K562 (cell line): ENCODE results near the gene INPP5K. TPM values are rescaled to one million over a fixed set of nuclear protein-coding genes. Genes with fewer than 3 reads are reported as not detected.

Experiments
- DPF2 ChIP-seq: fragments of 450-650 bp; IDR thresholded peaks from 2 replicates; pipeline ENCODE4 v1.6.1; 2016
- ELF2 ChIP-seq: fragments of 250-450 bp; sonication (Bioruptor Pico); IDR thresholded peaks from 2 replicates; pipeline ENCODE4 v1.5.0; 2021; ENCODE audit warnings: mild to moderate bottlenecking
- MGA ChIP-seq: fragments of 450-650 bp; IDR thresholded peaks from 2 replicates; pipeline ENCODE4 v1.6.1; 2016; ENCODE audit warnings: mild to moderate bottlenecking, moderate library complexity
- NCOA1 ChIP-seq: fragments of 450-650 bp; IDR thresholded peaks from 2 replicates; pipeline ENCODE4 v1.6.1; 2016; ENCODE audit warnings: low read depth
- NFYB ChIP-seq: IDR thresholded peaks from 2 replicates; pipeline ENCODE4 v1.6.1; 2011; ENCODE audit warnings: mild to moderate bottlenecking, moderate library complexity; ENCODE audit not compliant: insufficient read length; ENCODE audit errors: extremely low read depth
- PRMT5 ChIP-seq: sonication (generic); formaldehyde crosslinking; IDR thresholded peaks from 2 replicates; pipeline ENCODE4 v1.5.0; 2020; ENCODE audit warnings: missing genetic modification reagents
- U2AF2 ChIP-seq: fragments of 200-400 bp; formaldehyde crosslinking; optimal IDR thresholded peaks from 2 replicates; pipeline ENCODE3; 2017; ENCODE audit warnings: low read depth, mild to moderate bottlenecking, low read length
- VEZF1 ChIP-seq: fragments of 200-800 bp; sonication (Bioruptor generic); IDR thresholded peaks from 2 replicates; pipeline ENCODE4 v1.6.1; 2017; ENCODE audit warnings: missing genetic modification characterization, missing compliant biosample characterization
- ZHX1 ChIP-seq: fragments of 150-350 bp; conservative IDR thresholded peaks from 2 replicates; pipeline ENCODE4 v1.6.1; 2014; ENCODE audit warnings: low read length
- ZNF239 ChIP-seq: fragments of 250-450 bp; sonication (Bioruptor Pico); IDR thresholded peaks from 2 replicates; pipeline ENCODE4 v1.4.0; 2020; ENCODE audit warnings: mild to moderate bottlenecking
- polyA plus RNA-seq, 8 experiments: library from polyadenylated mRNA; depleted of rRNA in 4 of 8; stranded (reverse) in 5 of 8; unstranded in 3 of 8; fragments of >200 nt; fragmentation: Nextera tagmentation in 2 of 8; fragmentation: Illumina TruSeq in 1 of 8; extraction: Ambion mirVana in 2 of 8; extraction: Trizol in 1 of 8; gene quantifications; 2 replicates each; pipeline versions ENCODE4 v1.2.1 to v1.2.3, GENCODE V29; 2011 to 2014; ENCODE audit warnings: inconsistent platforms in 1 of 8, missing spikeins in 1 of 8
- total RNA-seq, 7 experiments: library from RNA; depleted of rRNA in 6 of 7; stranded (reverse); fragments of >200 nt in 6 of 7; fragmentation: Illumina TruSeq in 2 of 7; extraction: Trizol in 2 of 7; gene quantifications; 2 replicates each; pipeline versions ENCODE4 v1.2.1 to v1.2.3, GENCODE V29; 2011 to 2021; ENCODE audit warnings: low replicate concordance in 1 of 7

INPP5K gene
- total and polyA plus RNA-seq, 9 of the 15 experiments (the other 6 are each of a cell fraction or from before 2014, with no cell fraction given), result 0.63 to 15.1 (median 10.1) TPM

GRCh38 chr17:1455291-1455796, 61.1 kb downstream of the INPP5K start (continued):
- TF ChIP-seq MGA, result no peak
- TF ChIP-seq ELF2 (CRISPR knock-in tag), result no peak
- no peak for TF ChIP-seq VEZF1 (CRISPR knock-in tag)
- TF ChIP-seq U2AF2, result no peak
- TF ChIP-seq NCOA1, result no peak
- TF ChIP-seq NFYB, result no peak
- no peak for TF ChIP-seq DPF2
- no peak for TF ChIP-seq ZHX1
- no peak for TF ChIP-seq ZNF239
- no peak for TF ChIP-seq PRMT5 (CRISPR knock-in tag)
